HG02973 (cell line): ENCODE measurements around the gene ARHGEF16.

Experiments used
- ATAC-seq: cut with Tn5 transposase; IDR thresholded peaks from one replicate; pipeline ENCODE4 v1.9.1; 2021; ENCODE audit warnings: moderate library complexity; ENCODE audit not compliant: unreplicated experiment

The ARHGEF16 gene

DNA sequence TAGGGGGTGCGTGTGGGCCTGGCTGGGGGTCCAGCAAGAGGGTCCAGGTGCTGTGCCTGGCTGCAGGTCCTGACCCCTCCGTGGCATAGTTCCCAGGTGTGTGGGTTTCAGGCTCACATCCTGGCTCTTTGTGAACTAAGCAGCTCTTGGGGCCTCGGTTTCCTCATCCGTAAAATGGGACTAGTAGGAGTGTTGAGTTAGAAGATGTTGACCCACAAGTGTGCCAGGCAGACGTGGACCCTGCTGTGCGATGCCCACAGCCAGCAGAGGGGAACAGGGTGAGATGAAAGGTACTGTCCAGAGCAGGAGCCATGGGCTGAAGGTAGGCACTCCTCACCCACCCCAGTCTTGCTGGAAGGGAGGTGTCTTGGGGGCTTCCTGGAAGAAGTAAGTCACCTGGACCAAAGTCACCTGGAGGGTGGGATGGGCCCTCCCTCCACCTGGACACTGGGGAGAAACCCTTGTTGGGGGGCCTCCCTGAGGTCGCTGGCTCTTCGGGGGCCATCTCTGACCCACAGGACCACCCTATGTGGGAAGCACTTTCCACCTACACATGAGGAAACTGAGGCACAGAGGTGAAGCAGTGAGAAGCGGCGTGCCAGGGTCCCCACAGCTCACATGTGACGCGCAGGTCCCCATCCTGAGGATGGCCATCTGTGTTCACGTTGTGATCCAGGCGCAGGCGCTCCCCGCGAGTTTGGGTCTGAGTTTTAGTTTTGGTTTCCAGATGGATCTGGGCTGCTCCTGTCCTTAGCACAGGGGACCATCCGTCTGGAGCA lies 1.4 kb downstream of the ARHGEF16 start:
- ATAC-seq: no peak

DNA sequence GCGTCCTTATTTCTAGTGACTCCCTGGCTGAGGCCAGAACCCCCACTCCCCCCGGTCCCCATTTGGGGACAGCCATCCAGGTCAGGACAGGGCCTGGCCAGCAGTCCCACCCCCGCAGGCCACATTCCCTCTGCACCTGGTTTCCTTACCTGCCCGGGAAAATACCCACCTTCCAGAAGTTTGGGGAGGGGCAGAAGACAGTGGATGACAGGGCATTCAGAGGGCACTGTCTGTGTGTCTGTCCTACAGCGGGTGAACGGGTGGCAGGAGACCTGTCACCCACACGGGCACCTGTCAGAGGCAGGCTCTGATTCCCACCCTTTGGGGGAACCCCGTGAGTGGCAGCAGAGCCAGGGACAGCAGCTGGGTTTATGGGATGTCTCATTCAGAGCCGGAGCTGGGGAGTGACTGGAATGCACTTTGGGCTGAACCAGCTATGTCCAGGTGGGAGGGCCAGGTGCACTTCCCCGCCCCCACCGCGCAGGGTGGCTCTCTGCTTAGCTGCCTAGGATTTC lies 2.0 kb downstream of the ARHGEF16 start:
- ATAC-seq: no peak

DNA sequence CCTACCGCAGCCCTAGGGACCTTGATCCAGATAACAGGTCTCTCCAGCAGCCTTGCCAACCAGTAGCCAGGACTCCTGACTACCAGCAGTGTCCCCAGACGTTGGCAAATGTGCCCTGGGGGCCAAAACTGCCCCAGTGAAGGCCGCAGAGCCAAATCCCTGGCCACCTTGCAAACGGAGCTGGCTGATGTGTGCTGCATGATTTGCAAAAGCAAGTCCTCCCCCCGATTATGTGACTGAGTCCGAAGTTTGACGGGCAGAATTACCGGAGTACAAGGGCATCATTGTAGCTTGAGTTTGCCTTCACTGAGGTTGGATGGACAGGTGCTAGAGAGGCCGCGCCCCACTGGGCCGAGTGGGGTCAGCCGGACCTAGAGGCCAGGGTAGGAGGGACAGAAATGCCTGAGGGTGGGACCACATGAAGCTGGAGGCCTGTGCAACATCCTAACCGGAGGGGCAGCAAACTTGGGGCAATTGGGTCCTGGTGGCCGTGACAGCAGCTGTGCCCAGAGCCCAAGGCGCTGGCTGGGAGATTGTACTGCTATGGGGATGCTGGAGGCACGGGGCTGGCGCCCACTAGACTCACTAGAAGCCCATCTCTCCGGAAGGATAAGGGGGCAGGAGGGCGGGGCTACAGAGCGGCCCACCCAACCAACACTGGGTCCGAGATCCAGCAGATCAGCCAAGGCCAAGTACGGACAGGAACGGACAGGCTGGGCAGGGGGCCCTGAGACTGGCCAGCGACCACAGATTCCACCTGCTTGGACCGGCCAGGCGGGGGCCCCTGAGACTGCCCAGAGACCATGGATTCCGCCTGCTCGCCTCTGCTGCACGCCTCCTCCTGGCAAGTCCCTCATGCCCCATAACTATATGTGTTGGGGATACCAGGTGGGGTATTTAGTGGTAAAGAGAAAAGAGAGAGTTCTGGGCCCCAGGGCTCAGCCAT lies 2.8 kb downstream of the ARHGEF16 start:
- no peak for ATAC-seq

DNA sequence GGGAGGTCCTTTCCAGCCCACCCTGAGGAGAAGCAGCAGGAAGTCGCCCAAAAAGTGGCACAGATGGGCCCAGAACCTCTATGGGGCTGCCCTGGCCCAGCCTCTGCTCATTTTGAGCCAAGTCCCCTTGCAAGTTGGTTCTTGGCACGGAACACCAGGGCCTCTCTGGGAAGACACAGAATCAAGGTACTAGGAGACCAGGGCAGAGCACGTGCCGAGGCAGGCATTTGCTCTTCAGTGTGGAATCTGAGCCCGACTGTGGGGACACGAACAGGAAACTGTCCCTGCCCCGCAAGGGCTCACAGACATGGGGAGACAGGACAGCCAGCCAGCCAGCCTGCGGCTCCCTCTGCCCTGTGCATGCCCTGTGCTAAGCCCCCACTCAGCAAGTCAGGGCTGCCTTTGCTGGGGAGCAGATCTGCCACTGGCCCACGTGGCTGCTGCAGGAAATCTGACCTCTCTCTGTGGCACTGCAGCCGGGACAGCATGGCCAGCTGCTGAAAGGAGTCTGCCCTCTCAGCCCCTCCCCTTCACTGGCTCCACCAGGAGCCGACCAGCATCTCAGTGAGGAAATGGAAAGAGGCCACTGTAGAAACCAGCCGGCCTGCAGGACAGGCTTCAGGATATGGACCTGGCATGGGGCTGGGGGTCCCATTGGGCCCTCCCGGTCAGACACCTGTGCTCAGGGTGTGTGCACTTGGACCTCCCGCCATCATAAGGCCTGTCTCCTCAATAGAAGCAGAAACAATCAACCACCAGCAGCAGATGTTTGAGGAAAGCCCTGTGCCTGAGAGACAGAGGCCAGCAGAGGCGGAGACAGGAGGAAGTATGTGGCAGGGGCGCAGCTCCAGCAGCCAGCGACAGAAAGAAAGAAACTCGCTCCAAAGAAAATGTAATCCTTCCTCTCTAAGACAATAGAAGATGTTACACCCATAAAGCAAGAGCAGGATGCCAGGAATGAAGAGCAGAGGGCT lies 3.7 kb downstream of the ARHGEF16 start:
- no peak for ATAC-seq

DNA sequence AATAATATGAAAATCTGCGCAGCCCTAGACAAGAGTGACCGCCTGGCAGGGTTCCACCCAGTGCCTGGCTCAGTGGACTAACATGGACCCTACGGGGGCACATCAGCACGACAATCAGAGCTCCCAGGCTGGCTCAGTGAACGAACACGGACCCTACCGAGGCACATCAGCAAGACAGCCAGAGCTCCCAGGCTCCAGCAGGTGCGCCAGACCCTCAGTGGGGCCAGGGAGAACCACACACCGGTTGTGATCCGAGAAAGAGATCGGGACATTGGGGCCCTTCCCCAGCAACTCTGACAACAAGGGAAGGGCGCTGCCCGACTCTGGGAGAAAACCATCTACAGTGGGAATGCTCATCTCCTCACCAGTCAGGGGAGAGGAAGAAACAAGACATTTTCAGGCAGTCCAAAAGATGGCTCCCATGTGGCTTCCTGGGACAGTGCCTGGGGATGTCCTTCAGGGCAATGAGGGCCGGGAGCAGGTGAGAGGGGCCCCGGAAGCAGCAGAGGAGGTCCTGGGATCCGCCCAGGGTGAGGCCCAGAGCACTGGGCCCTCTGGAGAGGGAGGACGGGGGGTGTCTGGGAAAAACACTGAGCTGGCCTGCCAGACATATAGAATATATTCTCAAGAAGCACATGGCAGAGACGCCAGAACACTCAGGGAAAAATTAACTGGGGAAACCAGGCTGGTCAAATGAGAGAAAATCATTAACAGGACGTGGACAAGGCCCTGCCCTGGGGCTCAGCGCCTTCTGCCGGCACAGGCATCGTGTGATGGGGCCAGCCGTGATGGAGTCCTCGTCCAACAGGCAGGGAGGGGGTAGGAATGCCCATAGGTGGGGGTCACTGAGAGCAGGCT lies 4.8 kb downstream of the ARHGEF16 start:
- no peak for ATAC-seq

DNA sequence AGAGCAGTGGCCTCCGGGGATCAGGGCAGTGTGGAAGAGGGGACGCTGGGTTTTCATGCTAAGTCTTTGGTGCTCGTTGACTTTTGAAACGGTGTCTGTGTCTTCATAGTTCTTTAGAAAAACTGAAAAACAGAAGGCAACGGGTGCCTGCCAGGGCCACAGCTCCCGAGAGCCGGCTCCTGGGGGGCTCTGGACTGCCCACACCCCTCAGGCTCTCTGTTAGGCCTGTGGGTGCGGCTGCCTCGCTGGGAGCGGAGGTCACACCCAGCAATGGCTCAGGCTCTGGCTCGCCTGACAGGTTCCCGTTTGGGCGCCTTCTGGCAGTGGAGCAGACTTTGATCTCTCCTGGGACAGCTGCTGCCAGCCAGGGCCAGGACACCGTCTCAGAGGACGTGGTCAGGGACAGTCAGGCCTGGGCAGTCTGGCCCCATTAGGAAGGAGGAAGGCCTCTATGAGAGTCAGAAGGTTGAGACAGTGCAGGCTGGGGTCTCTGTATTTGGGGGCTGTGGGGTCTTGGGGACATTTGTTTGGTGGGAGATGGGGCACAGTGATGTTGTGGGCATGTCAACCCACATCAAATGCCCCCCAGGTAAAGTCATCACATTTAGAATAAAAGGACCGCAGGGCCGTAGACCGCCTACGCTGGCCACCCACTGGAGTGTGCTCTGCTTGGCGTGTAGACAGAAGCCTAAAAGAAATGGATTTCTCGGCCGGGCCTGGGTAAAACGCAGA lies 5.6 kb downstream of the ARHGEF16 start:
- no peak for ATAC-seq

DNA sequence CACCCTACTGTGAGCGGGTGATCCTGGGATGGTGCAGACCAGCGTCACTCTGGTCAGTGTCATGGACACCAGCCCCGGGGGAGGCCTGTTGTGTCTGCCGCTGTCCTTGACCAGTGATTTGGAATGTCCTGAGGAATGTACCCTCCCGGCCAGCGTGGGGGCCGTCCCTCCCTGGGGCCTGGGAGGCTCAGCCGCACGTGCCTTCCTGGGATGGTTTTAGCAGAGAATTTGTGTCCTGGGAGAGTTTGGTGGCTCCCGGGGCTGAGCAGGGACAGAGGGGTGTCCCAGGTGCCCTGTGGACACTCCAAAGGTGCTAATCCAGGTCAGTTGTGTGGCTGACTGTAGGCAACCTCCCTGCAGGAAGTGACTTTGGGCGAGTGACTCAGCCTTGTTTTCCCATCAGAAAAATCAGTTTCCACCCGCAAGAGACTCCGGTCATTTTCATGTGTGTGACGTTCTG lies 6.2 kb downstream of the ARHGEF16 start:
- no peak for ATAC-seq

DNA sequence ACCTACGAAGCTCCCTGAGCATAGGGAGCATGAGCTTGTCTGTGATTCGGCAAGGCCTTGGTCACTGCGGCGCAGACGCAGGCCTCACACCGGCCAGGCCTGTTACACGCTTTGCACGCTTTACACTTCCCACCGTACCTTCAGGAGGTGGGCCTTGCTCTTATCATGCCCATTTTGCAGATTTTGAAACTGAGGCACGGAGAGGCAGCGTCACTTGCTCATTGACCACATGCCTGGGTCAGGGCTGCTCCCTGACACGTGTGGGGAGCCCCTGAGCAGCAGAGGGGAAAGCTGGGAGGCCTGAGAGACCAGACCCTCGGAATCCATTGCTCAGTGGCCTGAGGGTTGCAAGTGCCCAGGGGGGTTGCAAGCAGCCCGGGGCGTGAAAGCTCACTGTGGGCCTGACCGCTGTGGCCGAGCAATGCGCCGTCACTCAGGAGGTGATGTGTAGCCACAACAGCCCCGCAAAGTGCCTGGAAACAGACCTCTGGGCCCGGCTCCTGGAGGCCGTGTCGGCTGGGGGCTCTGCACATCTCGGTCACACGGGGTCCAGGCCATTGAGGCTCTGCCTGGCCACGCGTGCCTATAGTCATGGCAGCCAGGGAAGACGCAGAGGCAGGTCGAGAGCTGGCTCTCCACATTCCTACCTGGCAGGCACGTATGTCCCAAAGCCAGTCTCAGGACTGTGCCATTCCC lies 6.9 kb downstream of the ARHGEF16 start:
- no peak for ATAC-seq

DNA sequence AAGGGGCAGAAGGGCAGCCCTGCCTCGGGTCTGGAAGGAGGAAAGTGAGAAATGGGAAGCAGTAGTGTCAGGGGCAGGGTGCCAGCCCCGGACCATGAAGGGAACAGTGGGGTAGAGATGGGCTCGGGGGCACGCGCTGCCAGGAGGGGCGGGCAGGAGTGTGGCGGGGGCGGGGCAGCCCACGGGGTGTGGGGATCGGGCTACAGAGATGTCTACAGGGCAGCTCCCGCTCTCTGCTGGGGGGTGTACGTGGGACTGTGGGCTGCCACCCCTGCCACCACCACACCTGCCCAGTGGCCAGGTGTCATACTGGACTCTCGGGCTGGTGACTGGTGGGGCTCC lies 7.4 kb downstream of the ARHGEF16 start:
- ATAC-seq: no peak

DNA sequence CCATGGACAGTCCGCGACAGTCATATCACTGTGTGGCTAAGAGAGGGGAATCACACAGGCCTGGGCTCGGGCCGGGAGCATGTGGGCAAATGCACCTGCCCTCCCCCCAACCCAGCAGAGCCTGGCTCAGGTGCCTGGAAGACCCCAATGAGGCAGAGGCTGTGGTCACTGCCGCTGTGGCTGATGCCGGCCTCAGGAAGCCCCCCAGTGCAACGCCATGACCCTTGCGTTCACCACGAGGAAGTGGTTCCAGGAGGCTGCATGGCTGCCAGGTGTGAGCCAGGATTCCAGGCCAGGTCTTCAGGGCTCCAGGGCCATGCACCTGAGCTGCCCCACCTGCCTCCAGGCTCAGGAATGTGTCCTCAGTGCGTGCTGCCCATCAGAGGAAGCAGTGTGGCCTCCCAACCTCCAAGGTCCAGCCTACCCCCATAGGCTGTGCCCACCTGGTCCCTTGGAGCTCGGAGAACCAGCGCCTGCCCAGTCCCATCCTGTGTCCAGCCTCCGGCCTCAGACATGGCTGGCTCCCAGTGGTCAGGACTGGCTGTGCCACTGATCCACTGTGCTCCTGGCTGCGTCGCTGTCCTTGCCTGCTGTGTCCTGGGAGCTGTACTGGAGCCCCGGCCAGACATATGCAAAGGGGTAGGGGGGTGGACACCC lies 8.0 kb downstream of the ARHGEF16 start:
- ATAC-seq: no peak

DNA sequence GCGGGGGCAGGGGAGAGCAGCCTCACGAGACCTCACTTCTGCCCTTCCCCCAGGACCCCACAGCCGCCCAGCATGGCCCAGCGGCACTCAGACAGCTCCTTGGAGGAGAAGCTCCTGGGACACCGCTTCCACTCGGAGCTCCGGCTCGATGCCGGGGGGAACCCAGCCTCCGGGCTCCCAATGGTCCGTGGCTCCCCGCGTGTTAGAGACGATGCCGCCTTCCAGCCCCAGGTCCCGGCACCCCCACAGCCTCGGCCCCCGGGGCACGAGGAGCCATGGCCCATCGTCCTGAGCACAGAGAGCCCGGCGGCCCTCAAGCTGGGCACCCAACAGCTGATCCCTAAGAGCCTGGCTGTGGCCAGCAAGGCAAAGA lies 8.5 kb downstream of the ARHGEF16 start:
- no peak for ATAC-seq

DNA sequence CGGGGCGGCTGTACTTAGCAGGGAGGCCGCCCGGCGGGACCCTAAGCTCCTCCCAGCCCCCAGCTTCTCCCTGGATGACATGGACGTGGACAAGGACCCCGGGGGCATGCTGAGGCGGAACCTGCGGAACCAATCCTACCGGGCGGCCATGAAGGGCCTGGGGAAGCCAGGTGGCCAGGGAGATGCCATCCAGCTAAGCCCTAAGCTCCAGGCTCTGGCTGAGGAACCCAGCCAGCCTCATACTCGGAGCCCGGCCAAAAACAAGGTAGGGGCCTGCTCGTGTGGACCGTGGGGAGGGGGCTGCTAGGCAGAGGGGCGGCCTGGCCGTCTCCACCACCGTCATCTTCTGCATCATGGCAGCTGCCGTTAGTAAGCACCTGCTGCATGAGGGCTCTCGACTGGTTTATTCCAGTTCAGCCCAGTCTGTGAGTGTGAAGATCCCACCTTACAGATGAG lies 9.0 kb downstream of the ARHGEF16 start:
- no peak for ATAC-seq

DNA sequence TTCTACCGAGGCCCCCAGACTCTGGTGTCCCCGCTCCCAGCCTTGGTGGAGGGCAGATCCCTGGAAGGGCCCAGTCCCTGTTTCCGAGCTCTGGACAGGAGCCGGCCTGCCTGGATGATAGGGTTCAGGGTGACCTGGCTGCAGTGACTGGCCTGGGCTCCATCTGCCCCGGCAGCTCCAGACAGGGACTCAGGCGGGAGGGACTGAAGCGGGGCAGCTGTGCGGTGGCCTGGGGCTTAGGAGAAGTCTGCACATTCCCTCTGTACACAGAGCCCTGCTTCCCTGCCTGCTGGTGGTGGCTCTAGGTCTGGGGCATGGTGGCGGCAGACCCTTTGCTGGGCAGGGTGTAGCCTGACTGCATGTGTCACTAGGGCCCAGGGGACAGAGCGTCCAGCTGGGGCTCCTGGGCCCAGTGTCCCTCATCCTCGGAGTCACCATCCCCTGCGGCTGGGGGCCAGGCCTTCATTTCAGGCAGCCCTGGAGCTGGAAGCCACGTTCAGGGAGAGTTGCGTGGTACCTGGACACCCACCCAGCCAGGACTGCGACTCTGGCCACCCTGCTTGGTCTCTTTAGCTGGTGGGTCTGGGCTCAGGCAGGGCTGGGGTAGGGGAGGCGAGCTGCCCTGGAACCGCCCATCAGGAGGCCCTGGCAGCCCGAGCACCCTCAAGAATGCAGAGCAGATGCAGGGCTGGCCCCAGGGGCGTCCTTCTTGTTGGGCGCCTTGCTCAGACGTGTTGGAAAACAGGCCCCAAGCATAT lies 9.6 kb downstream of the ARHGEF16 start:
- no peak for ATAC-seq

DNA sequence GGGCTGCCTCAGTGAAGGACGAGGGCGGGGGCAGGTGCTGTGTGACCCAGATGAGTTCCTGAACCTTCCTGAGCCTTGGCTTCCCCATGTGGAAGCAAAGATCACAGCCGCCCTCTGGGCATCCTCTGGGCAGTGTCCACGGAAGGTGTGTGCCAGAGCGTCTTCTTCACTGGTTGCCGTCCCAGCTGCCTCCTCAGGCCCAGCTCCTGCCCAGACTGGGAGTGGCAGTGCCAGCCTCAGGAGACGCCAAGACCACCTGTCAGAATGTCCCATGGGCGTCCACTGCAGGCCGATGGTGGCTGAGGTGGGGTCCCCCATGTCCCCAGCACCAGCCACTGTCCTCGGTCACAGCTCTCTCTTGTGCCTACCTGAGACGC lies 10.2 kb downstream of the ARHGEF16 start:
- no peak for ATAC-seq

DNA sequence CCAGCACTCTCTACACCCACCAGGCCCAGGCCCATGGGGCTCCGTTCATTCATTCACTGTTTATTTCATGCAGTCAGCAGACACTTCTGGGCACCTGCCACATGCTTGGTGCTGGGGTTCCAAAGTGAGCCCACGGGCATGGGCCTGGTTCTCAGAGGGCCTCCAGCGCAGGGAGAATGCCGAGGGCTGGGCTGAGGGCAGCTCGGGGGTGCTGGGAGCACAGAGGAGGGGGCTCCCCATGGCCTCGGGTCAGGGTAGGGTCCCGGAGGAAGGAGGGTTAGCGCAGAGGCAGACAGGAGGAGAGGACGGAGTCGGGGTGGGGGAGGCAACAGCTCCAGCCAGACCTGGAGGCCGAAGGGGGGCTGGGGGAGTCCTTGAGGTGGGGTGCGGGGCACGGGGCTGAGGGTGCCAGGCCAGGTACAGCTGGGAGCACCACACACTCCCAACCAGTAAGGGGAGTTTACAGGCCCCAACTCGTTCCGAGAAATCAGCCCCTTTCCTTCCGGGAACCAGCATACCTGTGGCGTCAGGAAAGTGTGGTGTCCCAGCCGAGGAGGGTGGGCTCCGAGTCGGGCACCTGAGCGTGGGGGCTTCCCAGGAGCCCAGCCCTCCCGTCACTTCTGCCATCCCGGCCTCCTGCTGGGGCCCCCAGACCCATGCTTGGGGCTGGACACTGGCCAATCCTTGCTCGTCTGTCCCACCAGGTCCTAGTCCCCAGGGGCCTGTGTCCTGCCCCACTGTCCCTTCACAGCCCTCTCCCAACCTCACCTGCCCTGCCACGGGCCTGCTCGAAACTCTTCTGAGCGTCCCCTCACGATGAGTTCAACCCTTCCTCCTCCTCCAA lies 10.8 kb downstream of the ARHGEF16 start:
- ATAC-seq: no peak

DNA sequence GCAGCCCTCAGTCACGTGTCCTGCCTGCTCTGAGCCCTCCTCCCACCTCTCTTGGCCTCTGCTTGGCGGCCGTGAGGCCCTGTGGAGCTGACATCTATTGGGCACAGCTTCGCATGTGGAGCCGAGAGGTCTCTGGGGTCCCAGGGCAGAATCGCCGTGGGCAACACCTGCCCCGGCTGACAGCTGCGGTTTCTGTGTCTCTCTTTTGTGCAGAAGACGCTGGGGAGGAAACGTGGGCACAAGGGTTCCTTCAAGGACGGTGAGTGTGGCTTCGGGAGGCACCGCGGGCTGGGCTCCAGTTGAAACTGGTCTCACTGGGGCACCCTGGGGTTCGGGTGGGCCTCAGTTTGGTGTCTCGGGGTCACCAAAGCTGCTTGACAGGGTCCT lies 11.5 kb downstream of the ARHGEF16 start:
- ATAC-seq: no peak
